ENCODE measurements around the gene TNFSF18. TPM values are rescaled to one million over a fixed set of nuclear protein-coding genes. Genes with fewer than 3 reads are reported as not detected.

The TNFSF18 gene
- polyA plus RNA-seq, 3 donors: not detected

DNA sequence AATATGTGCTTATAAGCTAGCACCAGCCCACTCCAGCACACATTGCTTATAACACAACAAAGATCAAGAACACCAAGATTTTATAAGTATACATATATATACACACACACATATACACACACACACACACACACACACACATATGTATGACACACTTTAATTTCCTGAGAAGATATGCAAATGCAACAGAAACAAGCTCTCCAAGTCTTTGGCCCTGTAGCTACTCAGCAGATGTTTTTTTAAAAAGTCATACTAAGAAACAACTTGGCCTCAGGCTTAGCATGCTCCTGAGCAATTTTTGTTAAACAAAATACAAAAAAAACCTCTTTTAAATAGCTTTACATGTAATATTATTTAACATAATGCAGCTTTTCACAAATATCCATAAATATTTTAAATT, 11.1 kb downstream of the TNFSF18 start:
- Histone ChIP-seq H3K27me3 (ENCODE audit: control insufficient read depth in 2 of 2, insufficient read depth in 2 of 2, low read length in 2 of 2) (no peaks in the 10 kb centered on the region), H3K36me3 (replicated peaks in 1 of 2; ENCODE audit: control insufficient read depth in 1 of 2, insufficient read depth in 2 of 2, low read length in 2 of 2) (no peaks in the 10 kb centered on the region), H3K27ac (ENCODE audit: low read depth in 1 of 2, low read length in 2 of 2) (peak overlapping the region in 1 of 2 donors; percentile 28), H3K9me3 (replicated peaks in 1 of 2; ENCODE audit: control insufficient read depth in 1 of 2, insufficient read depth in 1 of 2, low read length in 2 of 2) (no peaks in the 10 kb centered on the region), H3K79me2 (ENCODE audit: insufficient read depth, low read length) (no peaks in the 10 kb centered on the region), H4K20me1 (ENCODE audit: insufficient read depth, low read length) (no peaks in the 10 kb centered on the region), H3K4me2 (replicated peaks; ENCODE audit: extremely low read depth, low read length, poor library complexity, severe bottlenecking) (no peak overlapping the region), H3K9ac (ENCODE audit: insufficient read depth, low read length, poor library complexity, severe bottlenecking) (no peak overlapping the region), H3K4me3 (replicated peaks in 1 of 3; ENCODE audit: low read depth in 2 of 3, low read length in 3 of 3) (no peak overlapping the region), H2AFZ (ENCODE audit: insufficient read depth, low read depth, low read length, poor library complexity, severe bottlenecking) (no peak overlapping the region), H3K4me1 (ENCODE audit: control insufficient read depth in 1 of 2, insufficient read depth in 2 of 2, low read length in 2 of 2) (peaks cover 25 to 36% of the 10 kb centered on the region in 2 donors)
- H3K36me3 Mint-ChIP-seq: no peaks in the 10 kb centered on the region
- H3K27me3 Mint-ChIP-seq (ENCODE audit: low read depth in 3 of 3): peaks cover 0 to 2% (median 0%) of the 10 kb centered on the region in 3 donors
- H3K4me3 Mint-ChIP-seq: no peak overlapping the region
- H3K4me1 Mint-ChIP-seq: peaks cover 32% of the 10 kb centered on the region
- peak overlapping the region in 1 of 7 donors; percentile 34 for H3K27ac Mint-ChIP-seq
- TF ChIP-seq, protein P1, sequence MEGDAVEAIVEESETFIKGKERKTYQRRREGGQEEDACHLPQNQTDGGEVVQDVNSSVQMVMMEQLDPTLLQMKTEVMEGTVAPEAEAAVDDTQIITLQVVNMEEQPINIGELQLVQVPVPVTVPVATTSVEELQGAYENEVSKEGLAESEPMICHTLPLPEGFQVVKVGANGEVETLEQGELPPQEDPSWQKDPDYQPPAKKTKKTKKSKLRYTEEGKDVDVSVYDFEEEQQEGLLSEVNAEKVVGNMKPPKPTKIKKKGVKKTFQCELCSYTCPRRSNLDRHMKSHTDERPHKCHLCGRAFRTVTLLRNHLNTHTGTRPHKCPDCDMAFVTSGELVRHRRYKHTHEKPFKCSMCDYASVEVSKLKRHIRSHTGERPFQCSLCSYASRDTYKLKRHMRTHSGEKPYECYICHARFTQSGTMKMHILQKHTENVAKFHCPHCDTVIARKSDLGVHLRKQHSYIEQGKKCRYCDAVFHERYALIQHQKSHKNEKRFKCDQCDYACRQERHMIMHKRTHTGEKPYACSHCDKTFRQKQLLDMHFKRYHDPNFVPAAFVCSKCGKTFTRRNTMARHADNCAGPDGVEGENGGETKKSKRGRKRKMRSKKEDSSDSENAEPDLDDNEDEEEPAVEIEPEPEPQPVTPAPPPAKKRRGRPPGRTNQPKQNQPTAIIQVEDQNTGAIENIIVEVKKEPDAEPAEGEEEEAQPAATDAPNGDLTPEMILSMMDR (IDR thresholded peaks at IDR 0.05): no peak
- intact Hi-C loops (cut with micrococcal nuclease): no loop called here
- no peak for DNase-seq
- H3K9me3 Mint-ChIP-seq: peaks cover 0 to 2% (median 0%) of the 10 kb centered on the region in 7 donors

DNA sequence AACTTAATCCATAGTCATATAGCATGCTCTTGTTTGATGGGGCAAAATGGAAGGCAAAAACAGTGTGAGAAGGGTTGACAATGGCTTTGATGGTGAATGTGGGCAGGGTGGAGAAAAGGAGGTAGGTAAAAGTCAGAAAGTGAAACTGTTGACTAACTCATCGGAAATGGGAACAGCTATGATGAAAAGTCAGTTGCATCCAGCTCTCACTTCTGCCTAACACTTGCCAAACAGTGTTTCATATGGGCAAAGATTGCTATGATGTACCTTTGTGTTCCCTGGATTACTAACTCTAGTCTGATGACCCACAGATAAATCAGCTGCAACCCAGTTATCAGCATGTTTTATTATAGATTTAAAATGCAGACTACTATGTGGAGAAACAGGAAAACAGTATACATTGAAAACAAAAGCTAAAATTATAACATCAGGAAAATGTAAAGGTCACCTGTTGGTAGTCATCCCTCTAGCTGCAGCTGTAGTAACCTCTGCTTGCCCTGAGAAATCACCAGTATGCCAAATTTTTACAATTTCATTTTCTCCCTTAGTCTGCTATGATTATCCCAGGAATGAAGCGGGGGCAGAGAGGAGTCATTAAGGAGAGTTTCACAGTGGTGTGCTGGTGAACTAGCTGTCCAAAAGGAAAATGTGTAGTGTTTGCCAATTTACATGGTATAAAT, 11.7 kb downstream of the TNFSF18 start:
- peaks cover 0 to 2% (median 0%) of the 10 kb centered on the region in 3 donors for H3K27me3 Mint-ChIP-seq (ENCODE audit: low read depth in 3 of 3)
- WGBS (ENCODE audit: insufficient coverage): no CpG with 5 or more reads among the region's 2 CpGs
- H3K4me3 Mint-ChIP-seq: peak overlapping the region; percentile 21 to 80
- Histone ChIP-seq H3K4me3 (replicated peaks in 1 of 3; ENCODE audit: low read depth in 2 of 3, low read length in 3 of 3) (peak overlapping the region in 2 of 3 experiments; percentile 10 to 53), H3K9ac (ENCODE audit: insufficient read depth, low read length, poor library complexity, severe bottlenecking) (no peak overlapping the region), H4K20me1 (ENCODE audit: insufficient read depth, low read length) (no peaks in the 10 kb centered on the region), H3K27me3 (ENCODE audit: control insufficient read depth in 2 of 2, insufficient read depth in 2 of 2, low read length in 2 of 2) (no peaks in the 10 kb centered on the region), H2AFZ (ENCODE audit: insufficient read depth, low read depth, low read length, poor library complexity, severe bottlenecking) (no peak overlapping the region), H3K9me3 (replicated peaks in 1 of 2; ENCODE audit: control insufficient read depth in 1 of 2, insufficient read depth in 1 of 2, low read length in 2 of 2) (no peaks in the 10 kb centered on the region), H3K36me3 (replicated peaks in 1 of 2; ENCODE audit: control insufficient read depth in 1 of 2, insufficient read depth in 2 of 2, low read length in 2 of 2) (no peaks in the 10 kb centered on the region), H3K4me2 (replicated peaks; ENCODE audit: extremely low read depth, low read length, poor library complexity, severe bottlenecking) (peak overlapping the region; percentile 61), H3K4me1 (ENCODE audit: control insufficient read depth in 1 of 2, insufficient read depth in 2 of 2, low read length in 2 of 2) (peaks cover 25 to 36% of the 10 kb centered on the region in 2 donors), H3K27ac (ENCODE audit: low read depth in 1 of 2, low read length in 2 of 2) (peak overlapping the region in 1 of 2 donors; percentile 28), H3K79me2 (ENCODE audit: insufficient read depth, low read length) (no peaks in the 10 kb centered on the region)
- intact Hi-C loops (cut with micrococcal nuclease): no loop called here
- TF ChIP-seq, protein P1 (IDR thresholded peaks at IDR 0.05): no peak
- peak overlapping the region; percentile 15 to 66 (median 50) for H3K27ac Mint-ChIP-seq
- DNase-seq: peak; percentile 35 to 58 (median 53)
- no peaks in the 10 kb centered on the region for H3K36me3 Mint-ChIP-seq
- H3K9me3 Mint-ChIP-seq: peaks cover 0 to 2% (median 0%) of the 10 kb centered on the region in 7 donors
- peaks cover 32% of the 10 kb centered on the region for H3K4me1 Mint-ChIP-seq
